Measurements from ENCODE around the gene SEMA3E. TPM values are rescaled to one million over a fixed set of nuclear protein-coding genes. Genes with fewer than 3 reads are reported as not detected.

The SEMA3E gene
- polyA plus RNA-seq, 1 experiment = 0.06 TPM

- Histone ChIP-seq H3K4me3 (ENCODE audit: low read depth, low read length) (no peak overlapping the region), H3K27me3 (ENCODE audit: control insufficient read depth, insufficient read depth, low read length) (no peaks in the 10 kb centered on the region), H3K9me3 (ENCODE audit: control insufficient read depth, insufficient read depth, low read length) (no peaks in the 10 kb centered on the region), H3K27ac (ENCODE audit: low read depth, low read length) (no peak overlapping the region)
- no peak for TF ChIP-seq CTCF (IDR thresholded peaks at IDR 0.05; ENCODE audit: low read depth, low read length)
- POLR2A ChIA-PET = no interaction called here
- CTCF ChIA-PET = interaction anchor here (2.9 kb wide), 1 partner anchor 241 kb away, joined by 20 read pairs; no protein-coding TSS in a partner anchor
- DNase-seq (ENCODE audit: low read depth, low spot score) = no peak
Measured at GRCh38 chr7:83414947-83415346, 234.0 kb downstream of the SEMA3E start.

- no peak overlapping the region for H3K4me3 ChIP-seq (ENCODE audit: low read depth, low read length)
- no peak overlapping the region for H3K27ac ChIP-seq (ENCODE audit: low read depth, low read length)
- ChIA-PET POLR2A (no interaction called here), CTCF (interaction anchor here (2.9 kb wide), 1 partner anchor 242 kb away, joined by 20 read pairs; no protein-coding TSS in a partner anchor)
- no peaks in the 10 kb centered on the region for H3K9me3 ChIP-seq (ENCODE audit: control insufficient read depth, insufficient read depth, low read length)
- no peak for TF ChIP-seq CTCF (IDR thresholded peaks at IDR 0.05; ENCODE audit: low read depth, low read length)
- DNase-seq (ENCODE audit: low read depth, low spot score) = no peak
- H3K27me3 ChIP-seq (ENCODE audit: control insufficient read depth, insufficient read depth, low read length) = no peaks in the 10 kb centered on the region
Measured at GRCh38 chr7:83413831-83414230, 235.1 kb downstream of the SEMA3E start.

- Histone ChIP-seq H3K9me3 (ENCODE audit: control insufficient read depth, insufficient read depth, low read length) (no peaks in the 10 kb centered on the region), H3K4me3 (ENCODE audit: low read depth, low read length) (no peak overlapping the region), H3K27me3 (ENCODE audit: control insufficient read depth, insufficient read depth, low read length) (no peaks in the 10 kb centered on the region), H3K27ac (ENCODE audit: low read depth, low read length) (no peak overlapping the region)
- TF ChIP-seq CTCF (IDR thresholded peaks at IDR 0.05; ENCODE audit: low read depth, low read length) = no peak
- POLR2A ChIA-PET = no interaction called here
- CTCF ChIA-PET = interaction anchor here (2.9 kb wide), 1 partner anchor 242 kb away, joined by 20 read pairs; no protein-coding TSS in a partner anchor
- no peak for DNase-seq (ENCODE audit: low read depth, low spot score)
Measured at GRCh38 chr7:83413424-83413823, 235.5 kb downstream of the SEMA3E start.

- ChIA-PET CTCF (interaction anchor here (0.7 to 2.0 kb wide), 3 partner anchors 241 to 245 kb away, joined by 3 to 14 read pairs (median 8); no protein-coding TSS in a partner anchor), POLR2A (no interaction called here)
- Histone ChIP-seq H3K27me3 (ENCODE audit: control insufficient read depth, insufficient read depth, low read length) (no peaks in the 10 kb centered on the region), H3K4me3 (ENCODE audit: low read depth, low read length) (no peak overlapping the region), H3K27ac (ENCODE audit: low read depth, low read length) (no peak overlapping the region), H3K9me3 (ENCODE audit: control insufficient read depth, insufficient read depth, low read length) (no peaks in the 10 kb centered on the region)
- DNase-seq (ENCODE audit: low read depth, low spot score) = peak; percentile 15
- peak; percentile 76 for TF ChIP-seq CTCF (IDR thresholded peaks at IDR 0.05; ENCODE audit: low read depth, low read length)
Measured at GRCh38 chr7:83410989-83411591, 237.8 kb downstream of the SEMA3E start.

GRCh38 chr7:83394776-83395175, 254.2 kb downstream of the SEMA3E start:
- CTCF ChIA-PET = no interaction called here
- no peak for TF ChIP-seq CTCF (IDR thresholded peaks at IDR 0.05; ENCODE audit: low read depth, low read length)
- no peak overlapping the region for H3K4me3 ChIP-seq (ENCODE audit: low read depth, low read length)
- H3K27ac ChIP-seq (ENCODE audit: low read depth, low read length) = no peak overlapping the region
- DNase-seq (ENCODE audit: low read depth, low spot score) = no peak
- H3K27me3 ChIP-seq (ENCODE audit: control insufficient read depth, insufficient read depth, low read length) = no peaks in the 10 kb centered on the region
- POLR2A ChIA-PET = no interaction called here
- H3K9me3 ChIP-seq (ENCODE audit: control insufficient read depth, insufficient read depth, low read length) = no peaks in the 10 kb centered on the region

Data from AG04450 (cell line).